Activated gamma-delta T cell treated with anti-CD3 and anti-CD28 coated beads, Interleukin-2, amount 50 U/mL, for 16 hours (primary cell): Measurements from ENCODE around the gene KCNAB1.

Experiments used
- DNase-seq: peaks from one replicate; pipeline ENCODE4 v3.0.0-alpha.2; 2020; ENCODE audit warnings: low read depth

KCNAB1 gene

DNA sequence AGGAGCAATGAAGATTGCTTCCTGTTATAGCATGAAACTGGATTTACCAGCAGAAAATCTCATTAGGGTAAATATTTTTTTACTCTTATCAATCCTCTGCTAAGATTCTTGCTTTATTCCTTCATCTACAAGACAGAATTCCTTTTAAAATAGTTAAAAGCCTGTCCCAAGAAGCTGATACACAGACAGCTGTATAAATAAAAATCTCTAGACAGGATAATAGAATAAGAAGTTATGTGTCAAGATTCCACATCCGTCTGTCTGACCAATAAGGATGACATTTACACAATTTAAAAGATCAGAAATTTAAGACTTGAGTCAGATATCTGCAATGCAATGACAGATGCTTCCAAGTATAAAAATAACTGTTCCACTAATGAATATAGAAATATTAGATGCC, 376.9 kb downstream of the KCNAB1 start:
- no peak for DNase-seq

DNA sequence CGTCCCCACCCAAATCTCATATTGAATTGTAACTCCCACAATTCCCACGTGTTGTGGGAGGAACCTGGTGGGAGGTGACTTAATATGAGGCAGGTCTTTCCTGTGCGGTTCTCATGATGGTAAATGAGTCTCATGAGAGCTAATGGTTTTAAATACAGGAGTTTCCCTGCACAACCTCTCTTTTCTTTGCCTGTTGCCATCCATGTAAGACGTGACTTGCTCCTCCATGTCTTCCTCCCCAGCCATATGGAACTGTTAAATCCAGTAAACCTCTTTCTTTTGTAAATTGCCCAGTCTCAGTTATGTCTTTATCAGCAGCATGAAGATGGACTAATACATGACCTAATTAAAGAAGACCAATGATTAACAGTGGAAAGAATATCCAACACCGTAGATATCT, 377.9 kb downstream of the KCNAB1 start:
- DNase-seq: no peak

DNA sequence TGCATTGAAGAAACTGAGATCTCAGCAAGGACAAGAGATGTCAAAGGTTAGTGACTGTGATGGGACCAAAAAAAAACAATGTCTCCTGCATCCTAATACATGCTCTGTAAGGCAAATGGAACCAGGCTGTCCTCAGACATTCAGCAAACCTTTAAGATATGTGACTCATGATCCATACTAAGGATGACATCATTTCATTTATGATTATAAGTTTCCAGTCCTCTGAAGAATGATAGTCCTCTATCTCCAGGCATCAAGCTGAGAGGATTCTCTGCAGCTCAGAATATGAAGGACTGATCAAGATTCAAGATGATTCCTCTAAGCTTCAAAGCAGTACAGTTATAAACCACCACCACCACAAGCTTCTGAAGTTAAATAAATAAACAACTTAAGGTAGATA, 386.9 kb downstream of the KCNAB1 start:
- no peak for DNase-seq

DNA sequence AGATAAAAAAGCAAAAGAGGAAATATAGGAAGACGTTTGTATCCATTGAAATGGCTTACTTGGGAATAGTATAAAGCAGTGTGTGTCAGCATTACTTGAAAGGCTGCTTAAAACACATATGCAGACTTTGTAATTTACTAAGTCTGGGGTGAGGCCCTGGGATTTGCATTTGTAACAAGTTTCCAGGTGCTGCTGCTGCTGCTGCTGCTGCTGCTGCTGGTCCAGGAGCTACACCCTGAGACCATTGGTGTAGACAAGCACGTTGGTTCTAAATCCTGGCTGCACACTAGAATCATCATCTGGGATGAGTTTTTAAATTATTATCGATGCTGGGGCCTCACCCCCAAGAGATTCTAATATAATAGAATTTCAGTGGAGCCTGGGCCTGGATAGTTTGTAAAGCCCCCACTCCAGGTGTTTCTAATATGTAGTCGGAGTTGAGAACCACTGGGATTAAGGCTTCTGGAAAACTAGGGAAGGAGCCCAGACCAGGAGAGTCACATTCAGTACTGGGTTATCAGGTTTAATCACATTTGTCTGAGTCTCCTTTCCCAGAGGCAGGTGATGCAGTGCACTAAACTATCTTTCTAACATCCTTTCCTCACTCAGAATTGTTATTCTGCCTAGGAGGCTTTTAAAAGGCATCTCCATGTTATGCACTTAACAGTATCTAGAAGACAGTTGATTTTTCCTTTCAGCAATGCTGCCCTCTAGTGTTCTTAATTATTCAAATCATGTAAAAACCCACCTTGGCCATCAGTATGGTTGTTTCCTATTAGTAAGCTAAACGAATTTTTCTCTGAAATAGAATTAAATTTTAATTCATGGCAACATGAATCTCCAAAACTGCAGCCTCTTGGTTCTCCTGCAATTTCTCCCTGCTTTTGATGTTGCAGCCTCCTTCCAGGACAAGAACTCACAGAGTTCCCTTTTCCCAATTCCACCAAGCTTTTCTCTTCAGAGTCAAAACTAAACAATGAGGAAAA, 389.1 kb downstream of the KCNAB1 start:
- DNase-seq: no peak

DNA sequence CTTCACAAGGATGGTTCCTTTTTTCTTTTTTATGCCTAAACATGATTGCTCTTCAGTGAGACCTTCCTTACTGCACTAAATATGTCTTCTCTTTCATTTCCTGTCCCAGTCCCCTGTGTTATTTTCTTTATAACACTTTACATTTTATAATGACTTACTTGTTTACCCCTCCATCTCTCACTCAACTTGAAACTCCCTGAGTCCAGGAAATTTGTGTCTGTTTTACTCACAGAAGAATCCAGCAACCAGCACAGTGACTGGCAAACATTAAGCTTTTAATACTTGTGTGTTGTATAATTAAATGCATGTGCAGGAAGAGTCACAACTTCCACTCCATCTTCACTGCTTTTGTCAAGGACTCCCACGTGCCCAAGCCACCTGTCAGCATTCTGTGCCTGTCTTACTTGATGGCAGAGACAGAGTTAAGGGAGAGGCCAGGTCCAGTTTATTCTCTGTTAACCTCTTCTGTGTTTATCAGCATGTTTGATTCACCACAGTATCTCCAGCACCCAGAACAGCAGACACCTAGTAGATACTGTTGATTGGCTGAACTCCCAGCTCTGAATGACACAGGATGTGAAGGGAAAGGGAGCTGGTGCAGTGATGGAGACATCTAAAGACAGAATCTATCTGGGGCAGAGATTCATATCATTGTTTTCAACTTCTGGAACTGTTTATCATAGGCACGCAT, 391.8 kb downstream of the KCNAB1 start:
- DNase-seq: no peak

DNA sequence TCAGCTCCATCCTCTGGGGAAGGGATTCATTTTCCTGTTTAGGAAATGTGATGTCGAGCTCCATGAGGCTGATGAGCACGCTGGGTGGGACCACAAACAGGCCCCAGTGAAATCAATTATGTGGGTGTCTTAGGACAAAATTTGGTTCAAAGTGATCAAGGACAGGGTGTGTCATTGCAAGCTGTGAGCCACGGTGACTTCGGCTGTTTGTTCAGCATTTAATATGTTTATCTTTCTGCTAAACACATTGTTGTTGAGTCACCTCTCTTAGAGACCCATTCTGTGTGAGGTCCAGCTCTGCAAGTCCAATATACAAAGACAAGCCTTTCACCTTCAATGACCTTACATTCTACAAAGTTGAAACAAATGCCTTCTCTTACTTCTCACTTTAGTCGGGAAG, 393.2 kb downstream of the KCNAB1 start:
- no peak for DNase-seq

DNA sequence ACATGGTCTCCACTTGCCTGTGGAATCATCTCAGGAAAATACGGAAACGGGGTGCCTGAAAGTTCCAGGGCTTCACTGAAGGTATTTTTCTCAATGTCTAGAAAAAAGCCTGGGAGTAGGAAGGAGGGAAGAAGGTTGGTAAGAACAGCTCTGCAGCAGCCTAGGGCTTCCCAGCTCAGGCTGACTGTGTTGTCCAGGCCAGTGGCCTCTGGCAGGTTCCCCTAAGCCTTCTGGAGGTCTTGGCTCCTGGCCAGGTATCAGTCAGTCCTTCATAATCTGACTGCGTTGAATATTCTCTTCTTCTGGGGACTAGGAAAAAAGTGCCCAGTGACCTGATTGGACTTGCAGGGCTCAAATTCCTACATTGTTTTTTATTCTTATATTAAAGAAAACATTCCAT, 395.9 kb downstream of the KCNAB1 start:
- no peak for DNase-seq

DNA sequence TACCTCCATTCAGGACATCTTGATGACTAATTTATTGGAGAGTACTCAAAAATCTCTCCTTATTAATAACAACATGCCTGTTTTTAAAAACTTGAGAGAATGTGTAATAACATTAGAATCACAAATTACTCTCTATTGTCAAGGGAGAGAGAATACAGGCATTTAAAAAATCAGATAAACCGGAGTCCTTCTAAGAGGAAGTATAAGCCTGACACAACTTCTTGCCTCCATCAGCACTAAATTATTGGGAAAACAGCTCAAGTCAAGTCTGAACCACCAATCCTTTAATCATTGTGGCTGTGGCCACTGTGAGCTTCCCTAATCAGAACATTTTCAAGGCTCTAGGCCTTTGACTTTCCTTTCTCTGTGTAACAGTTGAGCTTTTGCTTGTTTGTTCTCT, 396.6 kb downstream of the KCNAB1 start:
- no peak for DNase-seq

DNA sequence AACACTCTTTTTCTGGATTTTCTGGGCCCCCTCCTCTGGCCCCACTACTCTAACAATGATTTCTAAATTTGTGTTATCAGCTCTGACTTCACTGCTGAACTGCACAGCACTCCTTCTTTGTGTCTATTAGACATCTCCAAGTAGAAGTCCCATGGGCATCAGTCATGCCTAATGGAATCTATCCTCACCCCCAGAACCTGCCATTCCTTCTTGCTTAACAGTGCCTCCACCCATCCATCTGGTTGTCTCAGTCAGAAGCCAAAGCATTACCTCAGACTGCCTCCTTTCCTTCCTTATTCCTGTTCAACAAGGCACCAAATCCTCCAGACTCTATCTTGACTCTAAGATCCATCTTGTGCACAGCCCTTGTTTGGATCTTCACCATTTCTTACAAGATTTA, 398.3 kb downstream of the KCNAB1 start:
- no peak for DNase-seq

DNA sequence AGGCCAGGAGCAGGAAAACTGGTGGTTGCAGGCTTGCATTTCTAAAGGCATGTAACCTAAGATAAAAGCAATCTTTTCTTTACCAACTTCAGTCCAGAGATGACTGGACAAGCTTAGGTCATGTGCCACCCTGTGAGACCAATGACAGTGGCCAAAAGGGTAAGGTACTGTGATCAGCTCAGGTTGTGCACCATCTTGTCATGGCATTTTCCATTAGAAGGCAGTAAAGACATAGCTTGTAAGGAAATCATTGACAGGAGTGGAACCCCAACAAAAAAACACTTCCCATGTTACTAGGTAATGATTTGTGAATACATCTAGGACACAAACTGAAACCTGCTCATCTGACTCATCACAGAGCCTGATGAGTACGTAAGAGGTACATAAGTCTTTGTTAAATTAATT, 399.4 kb downstream of the KCNAB1 start:
- DNase-seq: no peak

DNA sequence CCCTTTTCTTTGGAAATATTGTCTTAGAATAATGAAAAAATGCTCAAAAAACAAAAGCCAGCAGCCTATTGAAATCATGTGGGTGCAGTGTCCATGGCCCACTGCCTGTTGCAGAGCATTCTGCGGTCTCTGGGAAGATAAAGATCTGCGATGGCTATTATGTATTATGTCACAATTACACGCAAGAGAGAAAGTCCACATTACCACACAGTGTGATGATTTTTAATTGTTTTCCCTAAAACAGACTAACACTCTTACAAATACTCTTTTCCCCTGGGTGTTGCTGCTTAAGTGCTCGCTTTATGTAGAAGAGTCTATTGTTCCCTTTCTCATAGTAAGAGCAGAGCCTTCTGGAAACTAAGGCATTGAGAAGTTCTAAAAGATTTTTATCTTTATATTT, 402.3 kb downstream of the KCNAB1 start:
- DNase-seq: no peak

DNA sequence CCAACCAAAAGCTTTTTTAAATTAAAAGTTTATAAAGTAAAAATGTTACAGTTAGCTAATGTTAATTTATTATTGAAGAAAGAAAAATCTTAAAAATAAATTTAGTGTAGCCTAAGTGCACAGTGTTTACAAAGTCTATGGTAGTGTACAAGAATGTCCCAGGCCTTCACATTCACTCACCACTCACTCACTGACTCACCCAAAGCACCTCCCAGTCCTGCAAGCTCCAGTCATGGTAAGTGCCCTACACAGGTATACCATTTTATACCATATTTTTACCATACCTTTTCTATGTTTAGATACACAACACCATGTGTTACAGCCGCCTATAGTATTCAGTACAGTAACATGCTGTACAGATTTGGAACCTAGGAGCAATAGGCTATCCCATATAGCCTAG, 405.4 kb downstream of the KCNAB1 start:
- DNase-seq: no peak

DNA sequence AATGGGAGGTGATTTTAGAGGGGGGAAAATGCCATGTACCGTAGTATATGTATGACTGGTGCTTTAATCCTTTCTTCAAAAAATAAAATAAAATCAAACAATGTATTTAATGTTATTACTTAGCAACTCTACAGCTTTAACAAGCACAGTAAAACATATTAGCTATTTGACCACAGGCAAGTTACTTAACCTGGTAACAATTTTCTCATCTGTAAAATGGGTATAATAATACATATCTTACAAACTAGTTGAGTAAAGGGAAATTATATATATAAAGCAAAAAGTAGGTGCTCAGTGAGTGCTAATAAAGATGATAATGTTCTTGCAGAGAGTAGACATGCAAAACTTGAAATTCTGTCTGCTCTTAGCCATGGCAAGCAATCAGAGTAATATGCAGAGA, 406.7 kb downstream of the KCNAB1 start:
- DNase-seq: no peak

DNA sequence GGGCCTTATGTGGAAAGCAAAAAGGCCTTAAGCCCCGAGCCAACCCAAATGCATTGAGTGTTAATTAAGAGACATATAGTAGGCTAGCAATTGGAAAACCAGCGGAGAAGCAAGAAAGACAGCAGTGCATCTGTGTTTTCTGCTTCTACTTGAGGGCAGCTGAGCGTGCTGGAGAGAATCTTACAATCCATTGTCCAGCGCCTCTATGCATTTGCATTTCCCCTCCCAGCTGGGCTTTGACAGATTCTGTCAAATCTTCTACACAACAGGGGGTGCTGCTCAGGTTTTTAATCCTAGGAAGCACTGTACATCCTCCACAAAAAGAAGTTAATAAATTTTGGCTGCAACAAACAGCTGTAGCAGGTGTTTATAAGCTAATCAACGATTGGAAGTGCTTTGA, 410.6 kb downstream of the KCNAB1 start:
- DNase-seq: no peak

DNA sequence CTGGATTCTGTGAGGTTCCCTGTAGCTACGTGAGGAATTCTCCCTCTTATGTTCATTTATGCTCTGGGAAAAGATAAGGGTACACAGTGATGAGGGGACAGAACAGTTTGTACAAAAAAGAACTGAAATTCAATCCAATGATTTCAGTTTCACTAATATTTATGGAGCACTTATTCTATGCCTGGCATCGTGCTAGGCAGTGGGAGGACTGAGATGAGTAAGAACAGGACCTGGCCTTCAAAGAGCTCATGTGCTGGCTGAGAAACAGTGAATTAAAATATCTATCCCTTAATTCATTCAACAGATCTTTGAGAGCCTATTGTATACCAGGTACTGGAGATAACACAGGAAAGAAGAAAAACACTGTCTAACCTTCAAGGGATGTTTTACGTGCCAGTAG, 412.4 kb downstream of the KCNAB1 start:
- no peak for DNase-seq

DNA sequence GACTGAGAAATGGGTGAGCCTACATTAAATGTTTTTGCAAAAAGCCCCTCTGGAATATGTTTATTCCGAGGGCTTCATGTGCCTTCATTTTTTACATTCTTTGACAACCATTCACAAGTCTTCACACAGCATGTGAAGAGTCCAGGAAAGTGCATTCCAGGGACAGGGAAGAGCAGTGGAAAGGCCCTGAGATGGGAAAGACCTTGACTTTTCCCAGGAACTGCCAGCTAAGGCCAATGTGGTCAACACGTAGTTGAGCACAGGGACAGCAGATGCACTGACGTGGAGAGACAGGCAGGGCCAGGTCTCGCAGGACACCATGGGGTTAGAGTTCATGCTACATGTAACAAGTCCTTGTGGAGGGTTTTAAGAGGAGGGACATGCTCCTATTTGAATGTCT, 412.8 kb downstream of the KCNAB1 start:
- DNase-seq: no peak

DNA sequence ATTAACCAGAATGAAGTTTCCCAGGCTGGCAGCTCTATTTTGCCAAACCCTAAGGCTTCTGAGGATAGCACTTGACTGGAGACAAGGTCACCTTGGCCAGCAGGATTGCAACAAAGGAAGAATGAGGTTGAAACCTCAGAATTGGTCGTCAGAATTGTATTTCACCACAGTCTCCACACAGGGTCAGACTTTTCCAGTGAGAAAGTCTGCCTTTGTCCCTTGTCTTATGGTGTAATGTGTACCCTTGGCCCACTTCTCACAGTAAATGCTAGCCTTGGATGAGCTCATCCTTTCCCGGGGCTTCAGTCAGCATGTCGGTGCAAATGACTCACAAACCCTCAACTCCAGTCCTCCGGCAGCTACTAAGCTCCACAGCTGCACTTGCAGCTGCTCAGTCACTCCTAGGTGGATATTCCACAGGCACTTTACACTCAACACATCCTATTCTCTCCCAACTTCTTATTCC, 414.8 kb downstream of the KCNAB1 start:
- no peak for DNase-seq

DNA sequence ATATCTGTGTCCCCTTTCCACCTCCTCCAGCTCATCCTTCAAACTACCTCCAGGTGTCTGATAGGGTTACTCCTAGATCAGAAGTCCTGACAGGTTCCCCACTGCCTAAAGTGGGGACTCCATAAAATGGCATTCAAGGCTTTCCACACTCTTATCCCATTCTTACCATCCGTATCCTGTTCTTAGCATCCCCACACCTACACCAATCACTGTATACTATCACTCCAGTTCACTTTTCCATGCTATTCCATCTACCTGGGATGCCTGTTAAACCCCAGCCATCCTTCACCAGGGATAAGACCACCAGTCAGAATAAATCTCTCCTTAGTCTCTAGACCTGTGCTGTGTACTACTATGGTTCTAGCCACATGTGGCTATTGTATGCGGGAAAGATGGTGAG, 415.4 kb downstream of the KCNAB1 start:
- no peak for DNase-seq

DNA sequence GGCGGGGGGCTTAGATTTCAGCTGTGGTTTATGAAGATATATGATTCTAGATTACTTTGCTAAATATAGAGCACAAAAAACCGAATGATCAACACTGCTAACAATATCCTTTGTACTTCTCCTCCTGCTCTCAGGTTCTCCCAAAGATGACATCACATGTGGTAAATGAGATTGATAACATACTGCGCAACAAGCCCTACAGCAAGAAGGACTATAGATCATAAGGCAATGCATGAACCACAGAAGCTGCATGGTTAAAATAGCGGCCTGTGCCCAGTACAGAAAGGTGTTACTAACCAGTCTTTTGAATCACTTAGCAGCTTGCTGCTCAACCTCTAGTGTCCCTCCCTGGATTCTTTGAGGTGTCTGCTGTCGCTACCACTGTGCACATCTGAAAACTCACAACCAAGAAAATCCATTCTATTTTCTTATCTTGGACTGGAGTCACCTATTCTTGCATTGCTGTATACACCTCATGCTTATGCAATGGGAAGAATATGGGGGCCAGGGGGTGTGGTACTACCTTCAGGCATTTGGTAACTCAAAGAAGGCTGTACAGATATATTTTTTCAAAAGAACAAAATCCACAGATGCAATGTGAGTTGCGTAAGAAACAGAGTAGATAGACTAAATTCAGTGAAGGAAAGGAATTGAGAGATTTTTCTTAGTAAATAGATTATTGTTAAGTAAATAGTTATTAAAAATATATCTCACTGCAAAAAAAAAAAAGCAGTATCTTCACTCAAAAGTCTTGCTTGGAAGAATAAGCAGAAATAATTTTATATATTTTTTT, 416.3 kb downstream of the KCNAB1 start:
- no peak for DNase-seq

DNA sequence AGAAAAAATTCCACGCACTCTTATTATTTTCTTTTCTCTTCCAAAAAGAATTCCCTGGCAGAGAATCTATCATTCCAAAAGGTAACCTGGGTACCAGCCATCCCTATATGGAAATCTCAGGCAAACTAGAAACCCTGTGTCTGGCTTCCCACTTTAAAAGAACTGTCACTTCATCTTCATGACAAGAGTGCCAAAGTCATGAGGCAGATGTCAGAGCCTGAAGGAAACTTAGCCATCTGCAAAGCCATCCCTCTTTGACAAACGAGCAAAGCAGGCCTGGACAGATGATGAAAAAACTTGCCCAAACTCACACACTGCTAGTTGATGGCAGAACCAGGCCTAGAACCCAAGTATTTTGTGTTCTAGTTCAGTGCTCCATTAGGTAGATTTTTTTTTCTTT, 418.7 kb downstream of the KCNAB1 start:
- no peak for DNase-seq

DNA sequence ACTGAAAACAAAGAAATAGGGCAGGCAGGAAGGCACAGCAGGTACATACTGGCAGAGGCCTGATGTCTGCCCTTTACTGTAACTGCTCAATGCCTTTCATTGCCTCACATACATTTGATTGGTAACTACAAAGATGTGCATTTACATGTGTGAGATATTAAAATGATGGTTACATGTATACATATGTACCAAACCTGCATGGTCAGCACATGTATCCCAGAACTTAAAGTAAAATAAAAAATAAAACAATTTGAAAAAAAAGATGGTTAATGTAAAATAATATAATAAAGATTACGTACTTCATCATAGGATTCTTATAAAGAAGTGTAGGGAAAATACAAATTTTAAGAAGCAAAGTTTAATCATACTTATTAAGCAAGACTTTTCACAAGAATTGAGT, 419.4 kb downstream of the KCNAB1 start:
- no peak for DNase-seq
